ENCODE results near the gene DNAJB13. TPM values are rescaled to one million over a fixed set of nuclear protein-coding genes. Genes with fewer than 3 reads are reported as not detected.

The DNAJB13 gene
- total and polyA plus RNA-seq, 2 donors (not counting 1 experiment from before 2014, with no cell fraction given) = 0.15 to 0.27 TPM

DNA sequence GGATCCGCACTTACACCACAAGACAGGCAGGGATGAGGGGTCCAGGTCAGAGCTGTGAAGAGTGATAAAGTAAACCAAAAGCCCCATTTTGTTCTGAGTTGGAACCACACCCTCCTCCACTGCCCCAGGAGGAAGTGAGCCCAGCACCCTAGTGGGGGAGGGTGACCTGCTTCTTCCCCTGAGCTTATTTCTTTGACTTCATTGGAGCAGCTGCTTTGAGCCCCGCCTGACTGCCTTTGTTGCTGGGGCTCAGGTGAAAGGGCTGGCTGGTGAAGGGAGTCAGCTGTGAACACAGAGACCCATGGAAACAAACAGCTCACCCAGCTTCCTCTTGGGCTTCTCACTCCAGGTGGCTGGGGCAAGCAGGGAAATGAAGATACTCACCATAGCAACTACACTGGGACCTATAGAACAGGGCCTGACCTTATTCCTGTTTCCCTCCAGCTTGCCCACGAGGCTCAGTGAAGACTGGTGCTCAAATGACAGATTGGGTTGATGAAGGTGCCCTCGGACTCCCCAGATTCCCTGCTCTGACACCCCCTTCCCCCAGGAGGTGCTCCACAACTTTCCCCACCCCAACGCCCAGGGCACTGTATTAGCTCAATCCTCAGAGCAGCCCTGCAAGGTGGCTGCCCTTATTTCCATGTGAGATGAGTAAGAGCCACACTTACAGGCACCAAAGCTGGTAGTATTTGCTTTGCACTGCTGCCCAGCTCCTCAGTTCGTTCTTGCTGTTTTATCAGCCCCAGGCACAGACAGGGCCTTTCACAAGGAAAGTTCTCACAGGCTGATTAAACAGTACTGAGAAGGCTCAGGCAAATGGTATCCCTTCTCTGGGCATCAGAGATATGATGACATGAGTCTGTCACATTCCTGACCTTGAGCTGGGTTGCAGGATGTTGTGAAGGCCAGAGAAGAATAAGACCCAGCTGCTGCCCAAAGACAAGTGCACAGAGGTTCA is 29.5 kb downstream of the DNAJB13 start:
- H3K27me3 Mint-ChIP-seq = no peaks in the 10 kb centered on the region
- Histone ChIP-seq H3K4me1 (ENCODE audit: control insufficient read depth in 2 of 2, insufficient read depth in 2 of 2, low read length in 2 of 2) (peaks cover 63 to 78% of the 10 kb centered on the region in 2 donors), H4K20me1 (ENCODE audit: control insufficient read depth, insufficient read depth, low read length, poor library complexity, severe bottlenecking) (peaks cover 56% of the 10 kb centered on the region), H3K27me3 (replicated peaks in 1 of 4; ENCODE audit: control extremely low read depth in 1 of 4, control insufficient read depth in 3 of 4, insufficient read depth in 4 of 4, low read length in 3 of 4) (no peaks in the 10 kb centered on the region), H2AFZ (ENCODE audit: insufficient read depth, low read depth, low read length, poor library complexity, severe bottlenecking) (no peak overlapping the region), H3K27ac (ENCODE audit: low read length in 2 of 2) (peak overlapping the region; percentile 94 to 99), H3K36me3 (replicated peaks in 1 of 2; ENCODE audit: control extremely low read depth in 1 of 2, control insufficient read depth in 1 of 2, extremely low read depth in 1 of 2, insufficient read depth in 2 of 2, low read length in 1 of 2) (peaks cover 26 to 62% of the 10 kb centered on the region in 2 experiments), H3K9ac (ENCODE audit: low read length) (peak overlapping the region; percentile 97), H3K4me2 (replicated peaks; ENCODE audit: low read depth, low read length, poor library complexity, severe bottlenecking) (peak overlapping the region; percentile 96), H3K4me3 (ENCODE audit: control extremely low read depth in 1 of 5, extremely low read depth in 1 of 5, insufficient read depth in 1 of 5, low read depth in 2 of 5, low read length in 4 of 5) (peak overlapping the region; percentile 86 to 100 (median 96)), H3K9me3 (ENCODE audit: control extremely low read depth in 1 of 3, control insufficient read depth in 2 of 3, insufficient read depth in 1 of 3, low read length in 2 of 3) (no peaks in the 10 kb centered on the region), H3K79me2 (ENCODE audit: control insufficient read depth, insufficient read depth, low read length) (peaks cover 65% of the 10 kb centered on the region)
- CTCF ChIA-PET = interaction anchor here (0.8 to 7.4 kb wide), 15 partner anchors 9 to 191 kb away, joined by 3 to 97 read pairs (median 6); partner anchors contain the start of genes C2CD3 and PPME1
- H3K27ac Mint-ChIP-seq = peak overlapping the region; percentile 99
- TF ChIP-seq, protein P1, sequence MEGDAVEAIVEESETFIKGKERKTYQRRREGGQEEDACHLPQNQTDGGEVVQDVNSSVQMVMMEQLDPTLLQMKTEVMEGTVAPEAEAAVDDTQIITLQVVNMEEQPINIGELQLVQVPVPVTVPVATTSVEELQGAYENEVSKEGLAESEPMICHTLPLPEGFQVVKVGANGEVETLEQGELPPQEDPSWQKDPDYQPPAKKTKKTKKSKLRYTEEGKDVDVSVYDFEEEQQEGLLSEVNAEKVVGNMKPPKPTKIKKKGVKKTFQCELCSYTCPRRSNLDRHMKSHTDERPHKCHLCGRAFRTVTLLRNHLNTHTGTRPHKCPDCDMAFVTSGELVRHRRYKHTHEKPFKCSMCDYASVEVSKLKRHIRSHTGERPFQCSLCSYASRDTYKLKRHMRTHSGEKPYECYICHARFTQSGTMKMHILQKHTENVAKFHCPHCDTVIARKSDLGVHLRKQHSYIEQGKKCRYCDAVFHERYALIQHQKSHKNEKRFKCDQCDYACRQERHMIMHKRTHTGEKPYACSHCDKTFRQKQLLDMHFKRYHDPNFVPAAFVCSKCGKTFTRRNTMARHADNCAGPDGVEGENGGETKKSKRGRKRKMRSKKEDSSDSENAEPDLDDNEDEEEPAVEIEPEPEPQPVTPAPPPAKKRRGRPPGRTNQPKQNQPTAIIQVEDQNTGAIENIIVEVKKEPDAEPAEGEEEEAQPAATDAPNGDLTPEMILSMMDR (IDR thresholded peaks at IDR 0.05) = no peak
- TF ChIP-seq EZH2 (IDR thresholded peaks at IDR 0.05; ENCODE audit: borderline replicate concordance, insufficient read depth, low read depth, low read length, poor library complexity, severe bottlenecking) = no peak
- intact Hi-C loops (cut with micrococcal nuclease) = loop anchor here (1.0 to 5.0 kb wide), 4 partner anchors 15 to 1758 kb away; partner anchors contain the start of gene INPPL1
- H3K4me3 Mint-ChIP-seq = peak overlapping the region; percentile 99
- ATAC-seq (ENCODE audit: low read depth) (peak; percentile 59), DNase-seq (peak; percentile 95)
- no peaks in the 10 kb centered on the region for H3K9me3 Mint-ChIP-seq (ENCODE audit: insufficient read depth)
- peaks cover 76% of the 10 kb centered on the region for H3K4me1 Mint-ChIP-seq
- 6% methylated on average over 4 of the region's 6 CpGs for WGBS (ENCODE audit: insufficient coverage)
- POLR2A ChIA-PET = interaction anchor here (0.9 to 8.8 kb wide), 11 partner anchors 10 to 54 kb away, joined by 3 to 155 read pairs (median 21); no protein-coding TSS in a partner anchor
